Measurements from ENCODE around the gene BRINP1. TPM values are rescaled to one million over a fixed set of nuclear protein-coding genes. Genes with fewer than 3 reads are reported as not detected.
"Not testable (repeated sequence)": the region's sequence is repeated elsewhere in the genome, so short reads cannot be mapped to it uniquely, and the experiment has no call there.

BRINP1 gene
- total RNA-seq, 1 experiment from 2014 or later = not detected

DNA sequence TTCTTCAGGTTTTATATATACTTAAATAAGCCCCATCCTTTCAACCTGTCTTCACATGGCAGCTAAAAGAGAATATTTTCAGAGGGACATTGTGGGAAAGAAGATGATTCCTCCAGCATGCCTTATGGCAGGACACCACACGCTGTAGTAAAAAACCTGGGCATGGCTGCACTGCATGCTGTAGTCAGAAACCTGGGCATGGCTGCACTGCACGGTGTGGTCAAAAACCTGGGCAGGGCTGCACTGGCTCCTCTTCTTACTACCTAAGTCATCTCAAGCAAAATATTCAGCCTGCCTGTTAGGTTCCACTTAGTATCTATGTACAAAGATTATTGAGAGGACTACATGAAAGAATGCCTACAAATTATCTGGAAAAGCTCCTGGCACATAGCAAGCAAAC, 153.6 kb downstream of the BRINP1 start:
- DNase-seq (ENCODE audit: low read depth) = no peak

DNA sequence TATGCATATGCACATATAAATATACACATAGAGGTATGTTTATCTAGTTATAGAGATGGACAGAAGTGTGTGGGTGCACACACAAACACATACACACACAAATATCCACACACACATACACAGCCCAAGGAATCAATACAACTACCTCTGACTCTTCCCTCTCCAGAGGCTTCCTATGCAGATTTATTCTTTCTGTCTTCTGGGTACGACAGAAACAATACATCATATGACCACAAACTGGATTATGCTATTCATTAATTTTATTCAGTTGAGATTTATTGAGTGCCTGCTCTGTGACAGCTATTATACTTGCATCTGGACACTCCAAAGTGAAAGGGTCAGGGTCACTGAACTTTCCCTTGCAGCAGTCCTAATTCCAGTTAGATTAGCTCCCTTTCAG, 155.8 kb downstream of the BRINP1 start:
- no peak for DNase-seq (ENCODE audit: low read depth)

DNA sequence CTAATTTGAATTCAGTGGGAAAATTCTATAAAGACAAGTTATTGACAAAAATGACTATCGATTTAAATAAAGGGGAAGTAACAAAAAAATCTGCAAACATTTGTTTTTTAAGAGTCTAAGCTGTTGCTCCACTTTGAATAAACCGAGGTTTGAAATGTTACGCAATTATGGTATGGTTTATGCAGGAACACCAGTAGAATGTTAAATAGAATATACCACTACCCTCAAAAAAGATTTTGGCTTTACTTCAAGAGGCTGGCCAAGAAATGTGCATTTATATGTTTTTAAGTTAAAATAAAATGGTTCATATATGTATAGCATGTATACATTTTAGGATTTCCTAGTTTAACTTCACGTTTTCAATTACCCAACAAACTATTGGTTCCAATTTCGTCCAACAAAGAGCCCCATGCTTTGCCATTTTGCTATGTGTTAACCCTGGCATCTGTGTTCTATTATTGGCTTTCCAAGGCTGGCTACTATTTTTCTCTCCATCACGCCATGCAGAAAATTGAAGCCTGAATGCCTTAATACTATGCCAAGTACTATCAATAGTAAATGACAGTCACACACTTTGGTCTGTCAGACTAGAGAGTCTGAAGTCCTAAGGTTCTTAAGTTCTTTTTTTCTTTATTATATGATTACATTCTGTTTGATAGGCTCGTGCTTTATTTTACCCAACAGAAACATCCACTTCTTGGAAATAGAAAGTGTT, 171.2 kb downstream of the BRINP1 start:
- DNase-seq (ENCODE audit: low read depth) = no peak

DNA sequence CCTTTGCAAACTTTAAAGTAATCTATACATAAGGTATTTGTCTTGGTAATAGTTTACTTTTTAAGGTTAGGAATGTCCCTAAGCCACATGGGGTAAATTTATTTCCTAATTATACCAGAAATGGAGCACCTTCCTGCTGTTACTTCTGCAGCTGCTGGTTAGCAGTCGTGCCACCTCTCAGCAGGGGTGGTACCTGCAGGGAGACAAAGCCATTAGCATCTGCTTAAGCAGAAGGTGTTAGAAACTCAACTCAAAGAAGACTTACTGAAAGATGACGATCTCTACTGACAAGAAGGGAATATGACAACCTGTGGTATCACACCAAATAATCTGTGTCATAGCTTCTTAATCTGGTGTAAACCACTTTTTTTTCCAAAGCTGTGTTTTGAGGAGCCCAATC, 173.7 kb downstream of the BRINP1 start:
- no peak for DNase-seq (ENCODE audit: low read depth)

DNA sequence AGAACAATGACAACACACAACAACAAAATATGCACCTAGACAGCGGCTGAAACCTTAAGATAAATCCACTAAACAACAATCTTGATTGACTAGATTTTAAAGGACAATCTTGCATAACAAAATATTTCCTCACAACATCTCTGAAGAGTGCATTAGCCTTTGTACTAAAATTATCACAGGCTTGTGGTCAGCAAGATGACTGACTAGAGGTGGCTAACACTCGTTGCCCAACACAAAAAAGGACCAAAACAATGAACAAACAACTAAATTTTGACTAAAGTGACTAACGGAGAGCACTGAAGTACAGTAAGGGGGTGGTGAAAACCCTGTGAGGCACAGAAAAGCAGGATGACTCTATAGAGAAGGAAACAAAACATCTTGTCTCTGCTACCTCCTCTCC, 183.9 kb downstream of the BRINP1 start:
- no peak for DNase-seq (ENCODE audit: low read depth)

DNA sequence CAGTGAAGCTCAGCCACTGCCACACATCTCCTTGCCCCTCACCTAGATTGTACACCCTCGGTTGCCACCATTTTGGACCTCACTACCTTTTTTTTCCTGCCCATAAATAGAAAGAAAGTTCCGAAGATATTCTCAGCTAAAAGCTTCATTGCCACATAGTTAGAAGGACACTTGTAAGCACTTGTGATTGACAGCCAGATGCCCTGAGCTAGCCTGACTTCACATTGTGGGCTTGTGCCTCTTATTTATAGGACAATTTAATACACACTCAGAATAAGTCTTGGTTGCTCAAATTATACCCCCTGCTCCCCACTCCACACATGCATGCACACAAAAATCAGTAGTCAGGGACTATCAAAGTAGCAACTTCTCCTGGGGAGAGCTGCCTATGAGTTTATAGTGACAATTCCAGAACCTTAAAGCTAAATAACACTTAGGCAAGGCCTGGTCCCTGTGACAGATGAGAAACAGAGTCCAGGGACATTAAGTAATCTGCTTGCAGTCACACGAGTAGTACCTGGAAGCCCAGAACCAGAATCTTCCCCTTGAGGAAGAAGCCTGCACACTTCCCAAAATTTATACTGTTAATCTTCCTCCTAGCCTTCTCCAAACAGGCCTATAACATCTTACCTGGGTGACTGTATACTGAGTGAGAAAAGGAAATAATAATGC, 184.8 kb downstream of the BRINP1 start:
- no peak for DNase-seq (ENCODE audit: low read depth)

DNA sequence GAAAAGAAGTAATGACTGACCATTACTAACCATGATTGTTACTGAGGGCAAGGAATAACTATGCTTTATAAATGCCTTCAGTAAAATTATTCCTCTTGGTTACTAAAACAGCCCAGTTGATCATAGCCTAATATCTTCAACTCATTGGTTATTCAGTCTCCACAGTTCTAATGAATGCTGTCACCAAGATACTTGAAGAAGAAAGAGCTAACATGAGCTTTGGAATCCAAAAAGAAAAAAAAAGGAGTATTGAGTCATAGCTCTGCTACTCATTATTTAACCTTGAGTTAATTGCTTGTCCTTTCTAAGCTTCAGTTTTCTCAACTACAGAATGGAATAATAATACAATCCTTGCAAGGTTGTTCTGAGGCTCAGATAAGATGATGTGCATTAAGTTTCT, 187.7 kb downstream of the BRINP1 start:
- no peak for DNase-seq (ENCODE audit: low read depth)

DNA sequence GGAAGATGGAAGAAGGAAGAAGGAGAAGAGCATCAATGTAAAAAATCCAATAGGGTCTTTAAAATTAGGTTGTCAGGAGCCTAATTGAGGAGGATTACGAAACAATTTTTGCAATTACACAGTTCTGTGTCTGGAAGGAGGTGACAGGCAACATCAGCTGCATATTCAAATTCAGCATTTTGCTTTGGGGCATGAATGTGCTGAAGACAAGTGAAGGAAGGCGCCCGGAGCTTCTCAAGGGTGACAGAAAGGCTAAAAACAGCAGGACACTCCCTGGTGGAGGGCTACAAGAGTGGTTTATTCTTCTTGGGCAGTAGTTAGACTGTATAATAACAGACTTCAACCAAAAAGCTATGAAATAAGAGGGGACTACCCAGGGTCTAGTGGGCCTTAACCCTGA, 188.3 kb downstream of the BRINP1 start:
- no peak for DNase-seq (ENCODE audit: low read depth)

DNA sequence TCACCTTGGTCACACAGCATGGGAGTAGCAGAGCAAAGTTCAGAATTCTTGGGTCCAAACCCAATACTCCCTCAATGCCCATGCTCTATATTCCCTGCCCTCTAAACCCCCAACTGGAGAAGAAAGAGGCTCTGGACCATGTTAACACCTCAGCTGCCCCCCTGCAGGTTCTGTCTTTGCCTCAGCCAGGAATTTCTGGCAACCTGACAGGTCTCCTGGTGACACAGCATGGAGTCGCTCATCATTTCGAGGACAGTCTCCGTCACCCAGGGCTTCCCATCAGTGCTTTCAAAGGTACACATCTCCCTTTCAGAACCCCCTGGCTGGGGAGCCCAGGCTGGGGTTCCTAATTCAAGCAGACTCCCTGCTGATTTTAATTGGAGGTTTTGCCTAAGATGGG, 189.5 kb downstream of the BRINP1 start:
- DNase-seq (ENCODE audit: low read depth) = no peak

DNA sequence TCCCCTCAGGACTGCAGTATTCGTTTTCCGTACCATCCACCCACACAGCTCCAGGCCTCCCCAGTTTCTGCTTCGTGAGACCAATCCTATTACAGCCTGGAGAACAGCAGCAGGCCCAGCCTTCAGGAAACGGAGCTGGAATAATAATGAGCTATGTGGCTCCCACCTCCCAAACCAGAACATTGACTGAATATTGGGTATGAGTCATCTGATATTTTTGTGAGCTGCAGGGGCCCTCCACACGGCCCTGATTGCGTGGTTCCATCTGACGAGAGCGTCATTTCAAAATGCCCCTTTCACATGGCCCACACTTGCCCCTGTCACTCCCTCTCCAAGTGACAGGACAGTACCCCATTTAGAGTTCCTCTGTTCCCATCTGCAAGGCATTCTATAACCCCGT, 192.0 kb downstream of the BRINP1 start:
- DNase-seq (ENCODE audit: low read depth) = no peak

DNA sequence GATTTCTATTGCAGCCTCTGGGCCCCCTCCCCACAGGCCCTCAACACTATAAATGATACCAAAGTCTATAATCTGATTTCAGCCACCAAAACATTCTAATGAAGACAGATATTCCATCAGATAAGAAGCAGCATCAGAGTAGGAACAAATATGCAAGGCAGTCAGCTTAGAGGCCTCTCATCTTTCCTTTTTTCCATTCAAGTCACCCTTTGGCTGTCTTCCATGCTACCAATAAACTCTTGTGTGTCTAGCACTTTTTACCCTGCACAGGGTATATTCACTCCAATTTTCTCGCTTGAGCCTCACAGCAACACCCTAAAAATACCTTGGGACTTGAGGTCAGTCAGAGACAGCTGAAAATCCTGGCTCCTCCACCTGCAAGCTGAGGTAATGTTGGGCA, 193.7 kb downstream of the BRINP1 start:
- DNase-seq (ENCODE audit: low read depth) = no peak

DNA sequence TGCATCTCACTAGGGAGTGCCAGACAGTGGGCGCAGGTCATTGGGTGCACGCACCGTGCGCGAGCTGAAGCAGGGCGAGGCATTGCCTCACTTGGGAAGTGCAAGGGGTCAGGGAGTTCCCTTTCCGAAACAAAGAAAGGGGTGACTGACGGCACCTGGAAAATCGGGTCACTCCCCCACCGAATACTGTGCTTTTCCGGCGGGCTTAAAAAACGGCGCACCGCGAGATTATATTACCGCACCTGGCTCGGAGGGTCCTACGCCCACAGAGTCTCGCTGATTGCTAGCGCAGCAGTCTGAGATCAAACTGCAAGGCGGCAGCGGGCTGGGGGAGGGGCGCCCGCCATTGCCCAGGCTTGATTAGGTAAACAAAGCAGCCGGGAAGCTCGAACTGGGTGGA, 200.0 kb downstream of the BRINP1 start:
- DNase-seq (ENCODE audit: low read depth) = not testable (repeated sequence)

DNA sequence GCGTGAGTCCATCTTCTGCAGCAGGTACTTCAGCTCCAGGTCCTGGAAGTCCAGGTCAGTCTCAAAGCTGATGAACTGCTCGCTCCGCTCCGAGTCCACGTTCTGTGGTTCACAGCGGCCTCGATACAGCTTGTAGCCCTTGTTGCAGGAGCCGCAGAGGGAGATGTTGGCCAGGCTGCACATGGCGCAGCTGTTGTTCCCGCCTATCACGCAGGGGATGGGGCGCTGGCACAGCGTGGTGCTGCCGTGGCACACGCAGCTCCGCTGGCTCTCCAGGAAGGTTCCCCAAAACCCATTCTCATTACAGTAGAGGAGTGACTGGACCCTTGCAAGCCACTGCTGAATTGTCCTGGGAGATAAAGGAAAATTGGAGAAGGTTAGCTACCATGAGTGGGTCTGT, 201.4 kb downstream of the BRINP1 start:
- no peak for DNase-seq (ENCODE audit: low read depth)

DNA sequence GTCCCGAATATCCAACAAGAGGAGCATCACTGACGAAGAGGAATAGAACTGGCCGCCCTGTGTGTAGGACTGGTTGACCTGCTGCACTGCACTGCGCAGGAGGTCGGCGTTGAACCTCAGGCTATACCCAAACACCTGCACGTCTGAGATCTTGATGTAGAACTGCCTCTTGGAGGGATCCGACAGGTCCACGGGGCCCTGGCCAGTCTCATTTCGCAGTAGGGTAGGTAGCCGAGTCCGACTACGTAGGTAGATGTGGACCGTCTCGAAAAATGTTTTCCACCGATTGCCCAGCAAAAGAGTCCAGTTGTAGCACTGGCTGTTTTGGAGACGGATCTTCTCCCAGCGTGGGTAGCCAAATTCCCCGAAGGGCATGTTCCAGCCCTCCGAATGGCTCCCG, 202.0 kb downstream of the BRINP1 start:
- no peak for DNase-seq (ENCODE audit: low read depth)

DNA sequence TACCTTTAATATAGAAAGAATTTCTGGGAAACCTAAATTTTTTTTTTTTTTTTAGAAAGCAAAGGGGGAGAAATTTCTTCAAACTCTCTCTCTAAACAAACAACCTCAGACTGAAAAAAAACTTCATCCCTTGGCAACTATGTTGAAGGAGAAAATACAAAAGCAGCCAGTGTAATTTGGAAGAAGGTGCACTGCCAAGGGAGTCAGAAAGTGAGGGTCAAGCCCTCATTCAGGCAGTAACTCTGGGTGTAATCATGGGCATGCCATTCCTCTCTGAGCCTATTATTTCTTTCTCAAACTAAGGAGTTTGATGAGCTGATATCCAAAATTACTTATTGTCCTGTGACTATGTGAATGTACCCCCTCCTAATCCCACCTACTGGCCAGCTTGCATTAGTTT, 203.1 kb downstream of the BRINP1 start:
- DNase-seq (ENCODE audit: low read depth) = no peak

DNA sequence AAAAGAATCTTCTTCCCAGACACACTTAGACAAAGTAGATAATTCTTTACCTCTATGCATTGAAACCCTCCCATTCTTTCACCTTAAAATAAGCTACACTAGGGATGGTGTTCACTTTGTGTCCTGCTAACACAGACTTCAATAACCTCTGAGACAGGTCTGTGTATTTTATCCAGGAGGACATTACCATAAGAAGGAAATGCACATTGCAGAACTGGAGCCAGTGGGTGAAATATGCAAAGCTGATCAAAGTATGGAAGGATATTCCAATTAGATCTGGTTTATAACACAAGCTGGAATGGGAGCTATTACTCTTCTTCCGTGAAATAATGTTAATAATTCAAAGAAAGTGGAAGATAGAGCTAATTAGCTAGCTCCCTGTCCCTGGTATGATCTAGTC, 204.1 kb downstream of the BRINP1 start:
- no peak for DNase-seq (ENCODE audit: low read depth)

DNA sequence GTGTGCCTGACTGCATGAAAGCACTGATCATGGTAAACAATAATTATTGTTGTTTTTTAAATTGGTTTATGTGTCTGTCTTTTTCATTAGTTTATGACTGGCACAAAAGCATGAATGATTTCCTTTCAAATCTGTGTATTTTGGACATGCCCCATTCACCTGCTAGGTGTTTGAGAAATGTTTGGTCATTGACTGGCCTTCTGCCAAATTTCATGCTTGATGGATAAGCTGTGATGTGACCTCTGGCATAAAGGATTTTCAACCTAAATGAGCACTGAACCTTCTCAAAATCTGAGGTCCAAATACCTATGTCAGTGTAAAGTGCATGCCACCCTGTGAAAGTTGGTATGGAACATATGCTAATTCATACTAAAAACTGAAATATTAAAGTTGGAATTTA, 204.5 kb downstream of the BRINP1 start:
- DNase-seq (ENCODE audit: low read depth) = no peak

DNA sequence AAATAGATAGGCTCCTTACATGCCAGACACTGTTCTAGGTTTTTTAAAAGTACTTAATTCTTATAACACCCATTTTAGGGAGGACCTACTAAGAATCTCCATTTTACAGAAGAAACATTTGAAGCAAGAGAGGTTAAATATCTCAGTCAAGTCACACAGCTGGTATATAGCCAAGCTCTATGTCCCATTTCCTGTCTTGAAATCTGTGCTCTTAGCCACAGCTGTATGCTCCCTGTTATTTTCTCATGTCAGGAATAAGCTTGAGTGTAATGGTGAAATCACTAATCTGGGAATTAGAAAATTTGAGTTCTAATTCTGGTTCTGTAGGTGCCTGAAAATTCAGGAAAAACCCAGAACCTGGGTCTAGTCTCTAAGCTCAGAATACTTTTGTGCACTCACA, 208.7 kb downstream of the BRINP1 start:
- no peak for DNase-seq (ENCODE audit: low read depth)

DNA sequence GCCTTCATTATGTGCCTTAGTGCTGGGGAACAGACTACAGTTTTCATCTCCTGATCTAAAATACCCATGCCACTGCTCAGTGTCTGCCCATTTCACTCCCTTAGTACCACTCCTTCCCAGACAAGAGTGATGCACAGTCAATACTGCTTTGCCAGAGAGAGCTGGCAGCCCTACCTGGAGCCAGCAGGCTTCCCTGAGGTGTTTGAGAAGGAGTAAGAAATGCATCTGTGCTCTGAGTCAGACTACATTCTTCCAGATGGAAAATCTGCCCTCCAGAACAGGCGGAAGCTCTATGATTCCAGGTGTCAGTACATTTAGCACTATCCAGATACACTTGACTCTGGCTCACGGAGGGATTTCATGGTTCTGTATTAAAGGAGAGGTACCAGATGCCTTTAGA, 209.8 kb downstream of the BRINP1 start:
- no peak for DNase-seq (ENCODE audit: low read depth)

DNA sequence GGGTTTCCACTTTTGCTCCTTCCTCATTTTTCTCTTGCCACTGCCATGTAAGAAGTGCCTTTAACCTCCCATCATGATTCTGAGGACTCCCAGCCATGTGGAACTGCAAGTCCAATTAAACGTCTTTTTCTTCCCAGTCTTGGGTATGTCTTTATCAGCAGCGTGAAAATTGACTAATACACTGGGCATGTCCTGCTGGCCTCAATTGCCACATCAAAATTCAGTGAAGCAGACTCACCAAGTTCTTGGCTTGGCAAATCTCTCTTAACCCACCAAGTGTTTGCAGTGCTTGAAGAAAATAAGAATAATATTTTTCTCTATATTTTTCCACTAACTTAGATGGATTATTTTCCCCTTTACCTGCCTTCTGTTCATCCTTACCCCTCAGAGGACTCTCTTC, 212.0 kb downstream of the BRINP1 start:
- DNase-seq (ENCODE audit: low read depth) = no peak

DNA sequence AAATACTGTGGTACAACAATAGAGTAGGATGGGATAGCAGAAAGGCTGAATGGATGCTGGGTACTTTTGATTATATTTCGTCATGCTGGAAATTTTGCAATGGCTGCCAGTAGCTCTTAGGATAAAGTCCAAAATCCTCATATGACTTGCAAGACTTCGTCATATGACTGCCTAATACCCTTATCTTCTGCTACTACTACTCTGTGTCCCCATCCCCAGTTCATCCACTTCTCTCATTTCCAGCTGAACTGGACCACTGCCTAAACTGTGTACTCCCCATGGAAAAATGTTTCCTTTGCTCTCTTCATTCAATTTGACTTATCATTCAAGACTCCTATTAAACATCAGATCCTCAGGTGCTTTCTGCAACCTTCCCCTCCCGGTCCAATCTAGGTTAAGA, 212.9 kb downstream of the BRINP1 start:
- DNase-seq (ENCODE audit: low read depth) = no peak

DNA sequence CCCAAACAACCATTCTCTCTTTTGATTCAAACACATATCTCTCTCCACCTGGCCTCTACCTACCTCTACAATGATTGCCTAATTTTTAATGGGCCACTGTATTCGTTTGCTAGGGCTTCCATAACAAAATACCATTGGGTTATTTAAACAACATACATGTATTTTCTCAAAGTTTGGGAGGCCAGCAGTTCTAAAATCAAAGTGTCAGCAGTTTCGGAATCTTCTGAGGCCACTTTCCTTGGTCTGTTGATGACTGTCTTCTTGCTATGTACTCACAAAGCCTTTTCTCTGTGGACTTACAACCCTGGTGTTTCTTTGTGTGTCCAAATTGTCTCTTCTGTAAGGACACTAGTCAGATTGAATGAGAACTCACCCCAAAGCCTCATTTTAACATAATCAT, 214.7 kb downstream of the BRINP1 start:
- no peak for DNase-seq (ENCODE audit: low read depth)

DNA sequence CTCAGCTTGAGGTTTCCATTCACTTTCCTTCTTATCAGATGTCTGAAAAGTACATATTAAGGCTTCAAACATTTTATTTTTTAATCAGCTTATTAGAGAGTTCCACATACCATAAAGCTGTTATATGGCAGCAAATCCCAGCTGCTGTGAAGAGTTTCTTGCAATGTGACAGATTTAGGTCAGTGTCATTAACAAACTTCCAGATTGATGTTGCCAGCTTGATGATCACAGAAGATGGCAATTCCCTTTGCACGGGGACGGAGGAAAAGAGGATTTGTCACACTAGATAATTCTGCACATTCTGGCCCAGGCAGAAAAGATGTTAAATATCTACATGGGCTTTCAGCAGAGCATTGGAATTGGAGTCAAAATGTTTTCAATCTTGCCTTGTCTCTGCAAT, 215.8 kb downstream of the BRINP1 start:
- no peak for DNase-seq (ENCODE audit: low read depth)

All from HT1080 (cell line).